Suppressor macrophage treated with lipopolysaccharide for 1 hour (primary cell): ENCODE data around the gene PMM2.

ENCODE experiments used
- DNase-seq, 3 donors: peaks; one replicate each; pipeline ENCODE4 v3.0.0-alpha.2; 2020 to 2022

PMM2 gene

DNA sequence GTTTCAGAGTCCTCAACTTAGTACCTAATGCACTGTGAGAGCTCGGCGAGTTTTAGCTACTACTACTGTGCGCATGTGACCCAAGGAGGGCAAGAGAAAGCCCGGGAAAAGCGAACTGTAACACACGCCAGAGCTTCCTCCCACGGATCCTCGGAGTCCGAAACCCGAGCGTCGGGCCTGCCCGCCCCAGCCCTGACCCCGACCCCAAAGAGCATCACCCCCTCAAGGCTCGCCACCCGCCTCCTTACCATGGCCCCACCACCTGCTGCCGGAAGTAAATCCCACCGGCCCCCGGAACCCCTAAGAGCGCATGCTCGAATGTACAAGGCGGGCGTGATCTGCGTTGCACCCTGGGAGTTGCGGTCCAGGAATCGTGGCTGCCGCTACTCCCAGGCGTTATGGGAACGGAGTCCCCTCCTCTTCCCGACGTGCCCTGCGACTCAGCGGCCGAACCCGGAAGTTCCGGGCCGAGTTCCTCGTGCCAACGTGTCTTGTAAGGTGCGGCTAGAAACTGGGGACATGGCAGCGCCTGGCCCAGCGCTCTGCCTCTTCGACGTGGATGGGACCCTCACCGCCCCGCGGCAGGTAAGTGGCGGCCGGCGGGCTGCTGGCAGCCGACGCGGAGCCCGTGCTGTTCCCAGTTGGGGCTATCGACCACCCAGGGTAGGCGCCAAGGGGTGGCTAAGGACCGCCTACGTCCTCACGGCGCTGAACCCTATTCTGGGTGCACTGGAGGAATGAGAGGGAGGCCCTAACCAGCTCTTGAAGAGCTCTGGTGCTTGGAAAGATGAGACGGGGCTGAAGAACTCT is at the start of gene PMM2, which contains the start of gene TMEM186:
Gene PMM2, plus strand, starts transcription at position 476 of the 810 bp plus-strand sequence. Its CDS starts 44 bp downstream, at position 520.
Gene TMEM186, minus strand, starts transcription at position 276 of the 810 bp plus-strand sequence. Its CDS starts 25 bp downstream, at position 251.
- DNase-seq = peak; percentile 97 to 98 (median 97)

DNA sequence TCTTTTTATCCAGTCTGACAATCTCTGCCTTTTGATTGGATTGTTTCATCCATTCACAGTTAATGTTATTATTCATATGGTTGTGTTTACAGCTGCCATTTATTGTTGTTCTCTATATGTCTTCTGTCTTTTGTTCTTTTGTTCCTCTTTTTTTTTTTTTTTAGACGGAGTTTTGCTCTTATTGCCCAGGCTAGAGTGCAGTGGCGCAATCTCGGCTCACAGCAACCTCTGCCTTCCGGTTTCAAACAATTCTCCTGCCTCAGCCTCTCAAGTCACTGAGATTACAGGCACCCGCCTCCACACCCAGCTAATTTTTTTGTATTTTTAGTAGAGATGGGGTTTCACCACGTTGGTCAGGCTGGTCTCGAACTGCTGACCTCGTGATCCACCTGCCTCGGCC is 48.7 kb upstream of the PMM2 start:
- peak; percentile 40 to 51 (median 44) for DNase-seq

DNA sequence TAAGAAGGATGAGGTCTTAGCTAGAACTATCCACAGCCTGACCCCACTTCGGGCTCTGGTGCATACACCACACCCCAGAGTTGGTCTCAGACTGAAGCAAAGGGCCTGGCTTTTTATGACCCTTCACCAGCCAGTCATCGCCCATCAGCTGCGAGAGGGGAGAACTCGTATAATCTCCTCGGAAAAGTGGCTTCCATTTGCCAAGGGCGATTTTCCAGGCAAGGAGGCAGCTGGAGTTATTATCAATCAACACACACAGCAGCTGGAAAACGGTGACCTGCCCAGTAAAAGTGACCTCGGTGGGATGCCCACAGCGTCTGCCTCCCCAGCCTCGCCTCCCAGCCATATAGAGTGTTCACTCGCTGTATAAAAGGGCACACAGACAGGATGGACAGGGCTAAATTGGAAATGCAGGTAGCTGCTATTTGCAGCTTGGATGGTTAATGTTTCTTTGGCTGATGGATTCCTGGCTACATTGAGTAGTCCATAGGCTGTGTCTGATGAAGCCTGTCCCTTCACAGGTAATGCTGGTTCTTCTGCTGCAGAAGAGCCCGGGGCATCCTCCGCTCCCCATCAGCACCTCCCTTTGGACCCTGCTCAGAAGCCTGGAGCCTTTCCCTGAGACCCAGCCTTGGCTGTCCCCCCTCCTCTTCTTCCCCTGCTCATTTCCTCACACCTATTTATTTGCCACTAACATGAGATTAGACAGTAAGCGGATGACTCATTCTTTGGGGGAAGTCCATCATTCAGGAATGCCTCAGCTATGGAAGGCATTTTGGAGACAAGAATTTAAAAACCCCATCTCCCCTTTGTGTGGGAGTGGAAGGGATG is 45.9 kb upstream of the PMM2 start:
- DNase-seq = peak; percentile 48 to 53 (median 50)

DNA sequence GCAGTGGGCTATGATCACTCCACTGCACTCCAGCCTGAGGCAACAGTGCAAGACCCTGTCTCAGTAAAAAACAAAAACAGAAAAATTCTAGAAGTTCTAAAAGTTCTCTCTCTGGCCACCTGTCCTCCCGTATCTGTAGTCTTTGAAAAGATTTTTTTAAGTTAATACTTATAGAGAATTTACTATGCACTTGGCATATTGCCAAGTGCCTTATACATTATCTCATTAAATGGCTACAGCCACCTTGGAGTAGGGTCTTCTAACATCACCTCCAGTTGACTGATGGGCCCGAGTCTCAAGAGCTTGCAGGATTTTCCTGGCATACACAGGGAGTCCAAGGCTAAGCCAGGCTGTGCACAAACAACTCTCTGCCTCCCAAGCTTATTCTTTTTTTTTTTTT is 44.9 kb upstream of the PMM2 start:
- no peak for DNase-seq

DNA sequence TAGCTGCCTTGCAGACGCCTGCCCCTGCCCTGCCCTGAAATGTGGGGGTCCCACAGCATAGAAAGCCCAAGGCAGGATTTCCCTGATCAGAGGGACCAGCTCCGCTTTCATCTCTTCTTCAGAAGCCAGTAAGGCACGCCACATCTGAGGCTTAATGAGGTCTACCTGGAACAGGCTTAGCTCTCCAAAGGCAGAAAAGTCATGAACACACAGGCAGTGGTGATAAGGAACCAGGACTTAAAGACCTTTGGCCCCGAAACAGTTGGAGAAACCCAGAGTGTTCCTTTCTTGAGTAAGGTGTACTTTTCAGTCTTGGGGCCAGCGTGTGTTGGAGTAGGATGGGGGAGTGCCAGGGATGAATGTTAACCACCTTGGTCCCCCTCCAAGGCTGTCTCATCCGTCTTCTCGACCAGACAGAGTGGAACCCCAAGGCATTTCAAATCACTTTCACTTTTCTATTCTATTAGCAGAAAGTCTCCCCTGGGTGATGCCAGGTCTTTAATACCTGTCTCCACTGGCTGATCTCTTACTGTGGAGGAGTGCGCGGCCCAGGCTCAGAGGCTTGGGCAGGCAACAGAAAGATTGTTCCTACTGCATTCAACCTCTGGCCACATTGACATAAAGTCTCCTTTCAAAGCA is 44.1 kb upstream of the PMM2 start:
- DNase-seq = no peak

DNA sequence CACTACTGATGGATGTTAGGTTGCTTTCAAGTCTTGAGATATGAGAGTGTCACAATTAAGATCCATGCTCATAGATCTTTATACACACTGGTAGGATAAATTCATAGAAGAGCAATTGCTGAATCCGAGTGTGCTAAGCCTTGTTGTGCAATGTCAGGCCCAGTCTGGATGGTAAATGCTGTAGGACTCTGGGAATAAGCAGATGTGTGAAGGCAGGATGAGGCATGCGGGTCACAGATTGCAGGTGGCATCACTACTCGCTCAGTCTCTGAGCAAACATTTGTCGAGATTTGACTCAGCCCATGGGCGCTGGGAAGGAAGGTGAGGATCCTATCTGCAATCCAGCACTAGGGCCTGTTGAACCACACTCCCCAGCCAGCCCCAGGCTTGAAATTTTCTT is 40.9 kb upstream of the PMM2 start:
- DNase-seq = no peak

DNA sequence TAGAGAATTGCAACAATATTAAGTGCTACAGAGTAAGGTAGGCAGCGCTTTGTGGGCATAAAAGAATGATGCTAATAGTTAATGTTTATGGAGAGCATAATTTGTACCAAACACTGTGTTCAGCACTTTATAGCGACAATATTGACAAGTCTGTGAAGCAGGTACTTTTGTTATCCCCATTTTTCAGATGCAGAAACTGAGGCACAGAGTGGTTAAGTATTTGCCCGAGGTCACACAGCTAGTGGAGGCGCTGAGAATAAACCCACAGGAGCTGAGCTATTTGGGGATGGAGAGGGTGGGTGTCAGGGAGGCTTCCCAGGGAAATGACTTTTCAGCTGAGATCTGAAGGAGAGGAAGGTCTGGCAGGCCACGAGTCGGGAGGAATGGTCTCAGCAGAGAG is 39.6 kb upstream of the PMM2 start:
- DNase-seq = no peak

DNA sequence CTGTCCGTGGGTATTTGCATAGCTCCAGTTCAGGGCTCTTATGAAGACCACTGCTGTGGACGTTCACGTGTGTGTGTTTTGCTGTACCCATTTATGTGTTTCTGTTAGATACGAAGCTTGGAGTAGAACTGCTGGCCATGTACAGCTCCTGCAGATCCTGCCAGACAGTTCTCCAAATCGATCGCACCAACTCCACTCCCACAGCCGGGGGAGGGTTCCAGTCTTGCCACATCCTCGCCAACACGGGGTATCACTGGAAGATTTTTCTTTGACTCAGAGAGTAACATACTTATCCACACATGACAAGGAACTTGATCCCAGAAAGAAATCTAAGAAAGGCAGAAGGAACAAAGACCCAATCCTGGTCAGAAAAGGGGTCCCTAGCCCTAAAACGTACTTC is 37.6 kb upstream of the PMM2 start:
- DNase-seq = peak in 1 of 3 donors; percentile 21

DNA sequence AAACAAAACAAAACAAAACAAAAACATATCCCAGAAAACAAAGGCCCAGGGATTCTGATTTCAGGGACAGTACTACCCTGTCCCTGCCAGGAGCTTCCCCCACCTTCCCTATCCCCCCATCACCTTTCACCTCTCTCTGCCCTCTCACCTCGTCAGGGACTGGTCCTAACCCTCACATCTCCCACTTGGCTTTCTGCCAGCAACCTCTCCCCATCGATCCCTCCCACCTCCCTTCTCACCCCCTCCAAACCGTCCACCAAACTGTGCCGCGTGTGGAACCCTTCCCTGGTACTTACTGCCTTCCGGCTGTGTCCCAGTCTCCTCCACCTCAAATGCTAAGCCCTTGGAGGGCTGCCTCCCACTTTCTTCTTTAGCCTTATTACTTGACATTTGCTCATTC is 36.6 kb upstream of the PMM2 start:
- no peak for DNase-seq

DNA sequence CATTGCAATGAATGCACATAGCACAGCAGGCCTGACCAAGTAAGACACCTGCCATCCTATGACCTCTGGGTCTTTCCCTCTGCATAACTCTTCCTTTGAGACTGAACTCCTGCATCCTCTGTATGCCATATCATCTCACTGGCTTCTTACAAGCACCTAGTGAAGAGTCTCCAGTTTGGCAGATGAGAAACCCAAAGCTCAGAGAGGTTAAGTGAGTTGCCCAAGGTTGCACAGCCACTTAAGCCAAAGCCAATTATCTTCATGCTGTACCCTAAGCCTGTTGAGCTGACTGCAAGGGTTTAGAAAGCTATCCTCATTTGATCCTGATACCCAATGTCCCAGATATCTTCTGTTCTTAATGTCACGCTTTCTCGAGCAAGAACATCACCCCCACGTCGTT is 35.4 kb upstream of the PMM2 start:
- DNase-seq = no peak

DNA sequence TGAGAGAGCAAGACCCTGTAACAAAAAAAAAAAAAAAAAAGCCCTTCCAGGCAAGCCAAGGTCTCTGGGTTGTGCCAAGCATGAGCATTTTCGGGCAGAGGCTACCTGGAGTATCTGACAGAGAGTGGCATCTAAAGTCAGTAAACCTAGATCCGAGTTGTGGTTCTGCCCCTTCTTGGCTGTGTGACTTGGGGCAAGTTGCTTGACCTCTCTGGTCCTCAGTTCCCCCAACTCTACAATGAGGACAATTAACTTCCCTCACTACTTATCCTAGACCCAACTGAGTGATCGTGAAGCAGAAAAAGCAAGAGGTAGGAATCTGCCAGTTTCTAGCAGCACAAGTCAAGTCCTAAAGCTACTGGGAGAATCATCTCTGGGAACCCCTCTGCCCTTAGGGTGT is 34.6 kb upstream of the PMM2 start:
- no peak for DNase-seq

DNA sequence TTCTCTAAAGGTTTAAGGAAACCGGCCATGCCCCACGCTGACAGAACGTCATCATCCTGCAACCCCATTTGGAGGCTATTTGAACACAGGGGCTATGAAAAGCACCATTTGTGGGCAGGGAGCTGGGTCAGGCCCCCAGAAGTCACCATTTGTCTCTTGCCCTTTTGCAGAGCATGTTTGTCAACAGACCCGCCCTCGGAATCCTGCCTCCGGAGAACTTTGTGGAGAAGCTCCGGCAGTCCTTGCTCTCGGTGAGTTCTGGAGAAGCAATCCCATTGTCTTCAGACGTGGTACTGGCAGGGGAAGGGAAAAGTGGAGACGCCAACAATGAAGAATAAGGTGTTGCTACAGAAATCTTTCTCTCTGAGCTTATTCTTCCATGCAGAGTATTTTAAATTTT is 33.7 kb upstream of the PMM2 start:
- DNase-seq = no peak

DNA sequence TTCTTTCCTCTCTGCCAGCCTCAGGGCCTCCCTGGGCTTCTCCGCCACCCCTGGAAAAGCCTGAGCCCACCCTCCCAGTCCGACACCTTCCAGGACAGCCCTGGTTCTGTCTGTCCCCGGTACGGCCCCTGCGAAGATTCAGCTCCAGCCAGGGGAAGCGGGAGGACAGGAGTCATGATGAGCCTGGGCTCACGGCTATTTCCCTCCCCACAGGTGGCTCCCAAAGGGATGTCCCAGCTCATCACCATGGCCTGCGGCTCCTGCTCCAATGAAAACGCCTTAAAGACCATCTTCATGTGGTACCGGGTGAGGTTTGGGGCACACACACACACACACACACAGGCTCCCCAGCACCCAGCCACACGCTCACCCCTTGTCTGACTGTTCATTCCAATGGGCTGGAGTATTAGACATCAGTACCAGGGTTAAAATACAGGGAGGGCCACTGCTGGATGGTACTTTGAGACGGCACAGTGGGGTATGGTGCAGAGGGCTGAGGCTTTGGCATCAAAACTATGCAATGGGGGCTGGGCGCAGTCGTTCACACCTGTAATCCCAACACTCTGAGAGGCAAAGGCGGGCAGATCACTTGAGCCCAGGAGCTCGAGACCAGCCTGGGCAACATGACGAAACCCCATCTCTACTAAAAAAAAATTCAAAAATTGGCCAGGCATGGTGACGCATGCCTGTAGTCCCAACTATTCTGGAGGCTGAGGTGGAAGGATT is 33.0 kb upstream of the PMM2 start:
- no peak for DNase-seq

DNA sequence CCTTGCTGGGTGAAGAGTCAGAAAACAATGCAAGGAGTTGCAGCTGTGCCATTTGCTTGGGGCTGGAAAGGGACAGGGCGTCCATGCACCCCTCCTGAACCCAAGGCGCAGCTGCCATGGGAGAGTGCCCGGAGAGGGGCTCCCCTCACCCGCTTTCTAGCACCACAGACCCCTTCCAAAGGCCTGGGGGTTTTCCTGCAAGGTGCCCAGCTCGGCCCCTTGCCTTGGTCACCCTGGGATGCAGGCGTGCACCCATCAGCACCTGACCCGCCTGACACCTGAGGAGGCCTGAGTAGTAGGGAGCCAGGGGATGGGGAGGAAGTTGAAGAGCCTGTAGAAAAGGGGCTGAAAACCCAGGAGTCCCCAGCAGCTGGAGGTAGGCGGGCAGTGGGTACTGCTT is 30.5 kb upstream of the PMM2 start:
- no peak for DNase-seq

DNA sequence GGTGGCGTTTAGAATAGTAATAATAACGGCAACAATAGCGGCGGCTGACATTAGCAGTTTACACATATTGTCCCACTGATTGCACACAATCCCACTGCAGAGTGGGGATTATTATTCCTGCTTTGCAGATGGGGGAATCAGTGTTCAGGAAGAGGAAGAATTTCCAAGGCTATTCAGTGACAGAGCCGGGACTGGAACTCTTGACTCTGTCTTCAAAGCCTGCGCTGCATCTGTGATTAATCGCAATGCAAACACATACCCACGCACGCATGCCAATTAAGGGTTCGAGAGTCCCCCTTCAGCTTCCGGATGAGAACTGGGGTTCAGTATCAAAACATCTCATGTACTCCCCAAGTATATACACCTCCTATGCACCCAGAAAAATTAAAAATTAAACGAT is 29.4 kb upstream of the PMM2 start:
- no peak for DNase-seq

DNA sequence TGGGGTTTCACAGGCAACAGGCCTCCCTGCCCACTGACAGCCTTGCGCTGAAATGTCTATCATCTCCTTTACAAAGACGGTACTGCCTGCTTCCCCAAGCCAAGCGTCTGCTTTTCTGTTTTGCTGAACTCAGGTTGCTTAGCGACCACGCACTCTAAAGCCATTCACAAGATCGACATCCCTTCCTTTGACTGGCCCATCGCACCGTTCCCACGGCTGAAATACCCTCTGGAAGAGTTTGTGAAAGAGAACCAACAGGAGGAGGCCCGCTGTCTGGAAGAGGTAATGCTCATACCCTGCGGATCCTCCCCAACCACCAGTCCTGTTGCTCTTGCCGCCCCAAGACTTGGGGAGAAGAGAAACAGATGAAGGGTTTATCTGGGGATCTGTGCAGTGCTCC is 28.9 kb upstream of the PMM2 start:
- no peak for DNase-seq

DNA sequence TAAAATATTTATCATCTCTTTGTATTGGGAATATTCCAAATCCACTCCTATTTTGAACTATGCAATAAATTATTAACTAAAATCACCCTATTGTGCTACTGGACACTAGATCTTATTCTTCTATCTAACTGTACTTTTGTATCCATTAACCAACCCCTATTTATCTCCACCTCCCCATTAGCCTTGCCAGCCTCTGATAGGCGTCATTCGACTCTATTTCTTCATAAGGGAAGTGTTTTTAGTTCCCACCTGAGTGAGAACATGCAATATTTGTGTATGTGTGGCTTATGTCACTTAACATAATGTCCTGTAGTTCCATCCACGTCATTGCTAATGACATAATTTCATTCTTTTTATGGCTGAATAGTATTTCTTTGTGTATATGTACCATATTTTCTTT is 24.1 kb upstream of the PMM2 start:
- DNase-seq = no peak

DNA sequence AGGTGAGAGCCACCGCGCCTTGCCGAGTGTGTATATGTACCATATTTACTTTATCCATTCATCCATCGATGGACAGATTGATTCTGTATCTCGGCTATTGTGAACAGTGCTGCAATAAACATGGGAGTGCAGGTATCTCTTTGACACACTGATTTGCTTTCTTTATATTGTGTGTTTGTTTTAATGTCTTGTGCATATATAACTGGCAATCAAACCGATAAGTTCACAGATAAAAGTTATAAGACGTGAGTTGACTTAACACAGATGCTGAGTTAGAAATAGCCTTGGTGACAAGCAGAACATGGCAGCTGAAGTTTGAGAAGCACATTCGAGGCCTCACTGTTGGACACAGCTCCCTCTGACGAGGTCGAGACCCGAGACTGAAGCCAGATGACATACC is 23.4 kb upstream of the PMM2 start:
- DNase-seq = no peak

DNA sequence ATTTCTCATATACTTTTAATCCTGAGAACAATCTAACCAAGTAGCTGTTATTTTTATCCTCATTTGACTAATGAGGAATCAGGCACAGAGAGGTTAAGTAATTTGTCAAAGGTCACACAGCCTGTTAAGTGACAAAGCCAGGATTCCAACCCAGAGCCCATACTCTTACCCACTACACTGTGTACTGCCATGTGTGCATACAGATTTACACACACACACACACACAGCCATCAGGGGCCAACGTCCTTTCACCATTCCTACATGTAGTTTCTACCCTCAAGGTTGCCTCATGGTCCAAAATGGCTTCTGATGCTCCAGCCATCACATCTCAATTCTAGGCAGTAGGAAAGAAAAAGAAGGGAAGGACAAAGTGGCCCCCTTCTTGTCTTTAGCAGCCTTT is 22.3 kb upstream of the PMM2 start:
- DNase-seq = no peak

DNA sequence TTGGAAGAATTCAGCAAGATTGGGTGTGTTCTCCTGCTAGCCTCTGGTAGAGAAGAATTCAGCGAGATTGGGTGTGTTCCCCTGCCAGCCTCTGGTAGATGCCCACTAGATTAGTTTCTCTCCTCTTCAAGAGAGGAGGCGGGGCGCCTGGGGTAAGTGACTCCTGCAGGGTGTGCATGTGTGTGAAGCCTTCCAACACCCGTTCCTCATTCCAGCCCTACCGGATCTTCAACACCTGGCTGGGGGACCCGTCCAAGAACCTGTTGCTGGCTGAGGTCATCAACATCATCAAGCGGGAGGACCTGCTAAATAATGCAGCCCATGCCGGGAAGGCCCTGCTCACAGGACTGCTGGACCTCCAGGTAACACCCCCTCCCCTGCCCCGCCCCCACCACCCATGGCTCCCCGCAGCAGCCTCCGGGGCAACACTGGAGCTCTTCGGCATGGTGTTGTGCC is 21.5 kb upstream of the PMM2 start:
- DNase-seq = no peak

DNA sequence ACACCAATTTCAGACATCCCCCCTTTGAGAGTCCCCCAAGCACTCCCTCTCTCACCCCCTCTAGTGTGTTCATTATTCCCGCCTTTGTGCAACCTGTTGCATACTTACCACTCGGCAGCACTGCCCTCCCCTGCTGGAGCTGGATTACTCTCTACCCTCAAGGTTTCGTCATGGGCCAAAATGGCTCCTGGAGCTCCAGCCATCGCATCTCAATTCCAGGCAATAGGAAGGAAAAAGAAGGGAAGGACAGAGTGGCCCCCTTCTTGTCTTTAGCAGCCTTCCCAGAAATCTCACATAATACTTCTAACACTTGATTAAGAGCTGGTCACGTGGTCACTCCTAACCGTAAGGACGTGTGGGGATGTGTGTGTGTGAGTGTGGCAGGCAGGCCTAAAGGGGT is 20.4 kb upstream of the PMM2 start:
- DNase-seq = no peak

DNA sequence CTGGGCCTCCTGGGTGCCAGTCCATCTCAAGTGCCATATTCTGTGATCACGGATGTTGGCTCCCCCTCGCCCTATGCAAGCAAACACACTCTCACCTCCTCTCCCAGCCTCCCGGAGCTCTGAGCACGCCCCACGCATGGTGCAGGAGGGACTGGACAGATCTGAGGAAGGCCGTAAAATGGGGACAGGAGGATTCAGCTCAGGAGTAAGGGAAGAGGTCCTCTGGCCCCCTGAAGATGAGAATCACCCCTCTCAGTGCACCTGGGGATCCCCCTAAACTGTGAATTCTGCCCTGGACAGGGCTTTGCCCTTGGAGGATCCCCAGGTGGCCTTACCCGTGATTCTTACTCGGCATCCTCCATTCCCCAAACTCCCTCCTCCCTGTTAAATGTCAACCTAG is 15.8 kb upstream of the PMM2 start:
- DNase-seq = no peak

DNA sequence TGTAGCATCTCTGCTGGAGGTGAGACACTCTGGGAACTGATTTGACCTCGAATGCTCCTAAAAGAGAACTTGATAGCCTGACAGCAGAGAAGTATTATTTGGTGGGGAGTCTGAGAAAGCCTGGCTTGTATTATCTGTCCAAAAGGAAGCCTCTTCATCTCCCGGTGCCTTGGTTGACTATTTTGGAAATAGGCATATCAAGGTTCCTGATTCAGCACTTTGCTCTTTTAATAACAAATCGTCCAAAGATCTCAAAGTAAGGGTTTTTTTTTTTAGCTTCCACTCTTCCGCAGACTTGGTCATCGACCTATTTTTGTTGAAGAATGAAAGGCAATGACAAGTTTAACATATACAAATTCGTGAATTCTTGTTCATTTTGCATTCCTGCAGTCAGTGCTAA is 15.0 kb upstream of the PMM2 start:
- no peak for DNase-seq
